ENCODE data around the gene IREB2.
"Not testable (repeated sequence)": the region's sequence is repeated elsewhere in the genome, so short reads cannot be mapped to it uniquely, and the experiment has no call there.

The IREB2 gene

GRCh38 chr15:78481917-78482316 lies 43.9 kb downstream of the IREB2 start:
- DNase-seq, result no peak

DNA sequence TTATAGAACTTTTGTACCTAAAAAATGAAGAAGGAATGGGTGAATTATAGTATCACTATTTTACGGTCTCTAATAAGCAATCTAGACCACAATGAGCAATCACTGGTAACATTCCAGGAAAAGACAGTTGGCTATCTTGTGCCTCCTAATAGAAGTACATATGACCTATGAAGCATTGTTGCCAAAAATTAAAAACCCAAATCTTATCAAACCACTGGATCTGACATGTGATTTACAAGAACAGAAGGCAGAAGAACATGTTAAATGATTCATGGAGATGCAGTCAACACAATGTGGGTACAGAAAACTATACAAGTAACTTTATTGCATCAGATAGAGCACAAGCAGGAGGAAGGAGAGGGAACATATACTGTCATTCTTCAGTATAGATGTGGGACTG lies 54.9 kb downstream of the IREB2 start:
- no peak for DNase-seq

DNA sequence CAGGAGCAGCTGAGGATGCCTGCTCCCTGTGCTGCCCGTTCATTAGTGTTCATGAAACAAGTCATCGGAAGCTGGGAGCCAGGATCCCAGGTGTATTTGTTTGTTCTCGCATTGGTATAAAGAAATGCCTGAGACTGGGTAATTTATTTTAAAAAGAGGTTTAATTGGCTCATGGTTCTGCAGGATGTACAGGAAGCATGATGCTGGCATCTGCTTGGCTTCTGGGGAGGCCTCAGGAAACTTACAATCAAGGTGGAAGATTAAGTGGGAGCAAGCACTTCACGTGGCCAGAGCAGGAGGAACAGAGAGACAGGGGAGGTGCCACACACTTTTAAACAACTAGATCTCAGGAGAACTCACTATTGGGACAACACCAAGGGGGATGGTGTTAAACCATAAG lies 63.8 kb downstream of the IREB2 start:
- no peak for DNase-seq

GRCh38 chr15:78502641-78503040 lies 64.6 kb downstream of the IREB2 start:
- no peak for DNase-seq

- DNase-seq, result peak; percentile 86
These were observed 69.2 kb downstream of the IREB2 start, which contains the start of gene HYKK for GRCh38 chr15:78506971-78507830. Gene HYKK (plus strand): TSS chr15:78507577. CDS start chr15:78513089, 5,512 bp downstream.

- DNase-seq, result no peak
These were observed 69.8 kb downstream of the IREB2 start for GRCh38 chr15:78507831-78508160.

- DNase-seq, result no peak
These were observed 70.3 kb downstream of the IREB2 start for GRCh38 chr15:78508272-78508671.

- DNase-seq, result no peak
These were observed 71.8 kb downstream of the IREB2 start for GRCh38 chr15:78509726-78510312.

- DNase-seq, result not testable (repeated sequence)
These were observed 82.0 kb downstream of the IREB2 start for GRCh38 chr15:78520035-78520434.

DNA sequence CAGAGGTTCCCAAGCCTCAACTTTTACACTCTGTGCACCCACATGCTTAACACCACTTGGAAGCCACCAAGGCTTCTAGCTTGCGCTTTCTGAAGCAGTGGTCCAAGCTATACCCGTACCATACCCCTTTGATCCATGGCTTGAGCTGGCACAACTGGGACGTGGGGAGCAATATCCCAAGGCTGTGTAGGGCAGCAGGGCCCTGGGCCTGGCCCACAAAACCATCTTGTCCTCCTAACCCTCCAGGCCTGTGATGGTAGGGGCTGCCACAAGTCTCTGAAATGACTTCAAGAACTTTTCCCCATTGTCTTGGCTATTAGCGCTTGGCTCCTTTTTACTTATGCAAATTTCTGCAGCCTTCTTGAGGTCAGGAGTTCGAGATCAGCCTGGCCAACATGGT lies 86.2 kb downstream of the IREB2 start:
- no peak for DNase-seq

DNA sequence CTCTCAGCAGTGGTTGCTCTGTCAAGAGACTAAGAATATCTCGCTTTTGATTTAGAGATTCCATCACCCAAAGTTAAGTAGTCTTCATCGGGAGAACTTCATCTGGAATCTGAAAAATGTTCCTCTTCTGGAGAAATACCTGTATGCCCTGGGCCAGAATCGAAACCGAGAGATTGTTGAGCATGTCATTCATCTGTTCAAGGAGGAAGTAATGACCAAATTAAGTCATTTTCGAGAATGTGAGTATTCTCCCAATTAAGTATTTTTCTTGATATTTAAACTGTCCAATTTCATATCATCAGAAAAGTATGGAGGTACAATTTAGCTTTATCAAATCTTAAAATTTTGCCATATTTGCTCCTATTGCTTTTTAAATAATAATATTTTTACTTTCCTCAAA lies 89.3 kb downstream of the IREB2 start:
- no peak for DNase-seq

- DNase-seq, result no peak
These were observed 95.3 kb downstream of the IREB2 start for GRCh38 chr15:78533331-78533730.

GRCh38 chr15:78536134-78536533 lies 98.1 kb downstream of the IREB2 start:
- no peak for DNase-seq

- no peak for DNase-seq
These were observed 99.4 kb downstream of the IREB2 start for GRCh38 chr15:78537266-78537905.

DNA sequence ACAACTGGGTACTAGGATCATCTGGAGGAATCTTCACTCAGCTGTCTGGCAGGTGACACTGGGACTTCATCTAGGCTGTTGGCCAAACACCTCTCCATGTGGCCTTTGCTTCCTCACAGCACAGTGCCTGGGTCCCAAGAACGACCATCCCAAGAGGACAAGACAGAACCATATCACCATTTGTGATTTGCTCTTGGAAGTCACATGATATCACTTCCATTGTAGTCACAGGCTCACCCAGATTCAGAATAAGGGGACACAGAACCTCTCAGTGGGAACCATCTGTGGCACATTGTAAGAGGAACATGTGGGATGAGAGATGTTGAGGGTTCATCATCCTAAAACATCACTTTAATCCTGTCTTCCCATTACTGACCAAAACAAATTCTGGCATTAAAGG lies 100.3 kb downstream of the IREB2 start:
- DNase-seq, result no peak

GRCh38 chr15:78539464-78540140 lies 101.6 kb downstream of the IREB2 start:
- not testable (repeated sequence) for DNase-seq

DNA sequence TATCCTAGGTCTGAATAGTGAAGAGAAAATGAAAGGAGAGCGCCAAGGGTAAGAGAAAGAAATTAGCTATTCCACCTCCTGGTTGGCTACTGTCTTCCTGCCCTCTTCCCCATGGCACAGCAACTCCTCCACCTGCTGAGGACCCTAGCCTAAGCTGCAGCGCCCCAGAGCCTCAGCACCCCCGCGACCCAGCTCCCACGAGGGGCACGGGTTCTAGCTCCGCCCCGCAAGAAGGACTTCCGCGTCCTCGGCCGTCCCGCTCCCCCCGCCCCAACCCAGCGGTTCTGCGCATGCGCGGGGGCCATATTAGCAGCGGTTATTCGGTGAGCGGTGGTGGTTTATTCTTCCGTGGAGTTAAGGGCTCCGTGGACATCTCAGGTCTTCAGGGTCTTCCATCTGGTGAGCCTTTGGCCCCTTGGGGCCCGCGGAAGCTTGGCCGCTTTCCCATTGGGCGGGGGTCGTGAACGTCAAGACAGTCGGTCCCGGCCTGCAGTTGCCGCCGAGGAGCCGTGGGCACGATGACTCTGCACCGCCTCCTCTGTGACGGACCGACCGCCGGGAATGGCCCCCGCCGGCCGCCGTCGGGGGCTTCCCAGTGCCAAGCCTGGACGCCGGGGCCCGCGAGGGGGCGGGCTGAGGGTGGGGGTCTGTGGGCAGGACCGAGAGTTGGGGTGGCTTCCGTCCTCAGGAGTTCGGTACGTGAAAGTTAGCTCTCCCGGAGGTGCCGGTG lies 102.3 kb downstream of the IREB2 start, which contains the start of gene PSMA4:
Gene PSMA4, plus strand, starts transcription at position 304 of the 730 bp plus-strand sequence. CDS start 1,484 bp downstream, outside the sequence.
- DNase-seq, result peak; percentile 83

- DNase-seq, result peak; percentile 64
These were observed 103.1 kb downstream of the IREB2 start for GRCh38 chr15:78540871-78541743.

- DNase-seq, result no peak
These were observed 103.7 kb downstream of the IREB2 start for GRCh38 chr15:78541744-78542034.

GRCh38 chr15:78542647-78543046 lies 104.6 kb downstream of the IREB2 start:
- DNase-seq, result no peak

GRCh38 chr15:78550194-78550593 lies 112.2 kb downstream of the IREB2 start:
- DNase-seq, result no peak

DNA sequence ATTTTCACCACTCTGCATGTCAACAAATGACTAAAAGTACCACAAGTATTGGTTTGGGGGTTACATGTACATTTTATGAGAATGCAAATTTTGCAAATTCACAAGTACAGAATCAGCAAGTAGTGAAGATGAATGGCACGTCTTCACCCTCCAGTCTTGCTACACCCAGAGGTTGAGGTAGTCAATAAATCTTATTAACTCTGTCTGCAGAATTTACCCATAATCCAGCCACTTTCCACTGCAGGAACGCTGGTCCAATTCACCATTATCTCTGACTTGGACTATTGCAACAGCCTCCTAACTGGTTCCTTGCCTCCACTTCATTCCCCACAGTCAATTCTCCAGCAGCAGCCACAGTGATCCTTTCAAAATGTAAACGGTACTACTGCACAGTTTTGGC lies 112.8 kb downstream of the IREB2 start:
- no peak for DNase-seq
